Measurements from ENCODE around the gene ADRA2B. TPM values are rescaled to one million over a fixed set of nuclear protein-coding genes. Genes with fewer than 3 reads are reported as not detected.

ADRA2B gene
- total RNA-seq, 1 donor from 2014 or later, result not detected

DNA sequence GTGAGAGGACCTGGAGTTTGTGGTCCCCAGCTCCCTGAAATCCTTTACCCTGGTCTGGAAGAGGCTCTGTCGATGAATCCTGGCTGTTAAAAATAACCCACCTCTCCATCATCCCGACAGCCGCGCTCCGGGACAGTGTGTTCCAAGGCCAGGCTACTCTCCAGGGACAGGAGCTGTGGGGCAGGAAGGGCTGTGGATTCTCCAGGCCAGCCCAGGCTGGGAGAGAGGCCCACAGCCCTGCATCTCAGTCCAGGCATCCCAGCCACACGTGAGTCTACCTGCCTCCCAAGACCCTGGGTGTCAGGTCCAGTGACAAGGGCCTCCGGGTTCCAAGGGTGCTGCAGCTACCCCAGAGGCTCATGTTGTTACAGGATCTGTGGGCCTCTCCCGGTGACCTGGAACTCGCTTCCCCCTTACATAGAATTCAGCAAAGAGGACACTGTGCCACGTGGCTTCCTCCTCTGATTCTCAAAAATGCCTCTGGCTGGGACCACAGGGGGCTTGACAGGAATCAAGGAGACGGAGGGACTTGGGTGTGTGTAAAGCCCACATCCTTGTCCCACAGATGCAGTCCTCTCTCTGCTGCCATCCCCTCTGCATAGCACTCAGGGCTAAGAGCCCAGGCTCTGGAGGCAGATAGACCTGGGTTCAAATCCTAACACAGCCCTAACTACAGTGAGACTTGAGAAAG, 17.3 kb downstream of the ADRA2B start:
- no peaks in the 10 kb centered on the region for H3K27me3 ChIP-seq (ENCODE audit: control insufficient read depth, insufficient read depth, low read length)
- H3K36me3 ChIP-seq (ENCODE audit: control insufficient read depth, insufficient read depth, low read length), result no peaks in the 10 kb centered on the region
- H3K4me3 ChIP-seq (ENCODE audit: low read depth, low read length), result no peak overlapping the region
- DNase-seq (ENCODE audit: low read depth), result no peak
- FAIRE-seq, result no peak
- TF ChIP-seq, protein P1, sequence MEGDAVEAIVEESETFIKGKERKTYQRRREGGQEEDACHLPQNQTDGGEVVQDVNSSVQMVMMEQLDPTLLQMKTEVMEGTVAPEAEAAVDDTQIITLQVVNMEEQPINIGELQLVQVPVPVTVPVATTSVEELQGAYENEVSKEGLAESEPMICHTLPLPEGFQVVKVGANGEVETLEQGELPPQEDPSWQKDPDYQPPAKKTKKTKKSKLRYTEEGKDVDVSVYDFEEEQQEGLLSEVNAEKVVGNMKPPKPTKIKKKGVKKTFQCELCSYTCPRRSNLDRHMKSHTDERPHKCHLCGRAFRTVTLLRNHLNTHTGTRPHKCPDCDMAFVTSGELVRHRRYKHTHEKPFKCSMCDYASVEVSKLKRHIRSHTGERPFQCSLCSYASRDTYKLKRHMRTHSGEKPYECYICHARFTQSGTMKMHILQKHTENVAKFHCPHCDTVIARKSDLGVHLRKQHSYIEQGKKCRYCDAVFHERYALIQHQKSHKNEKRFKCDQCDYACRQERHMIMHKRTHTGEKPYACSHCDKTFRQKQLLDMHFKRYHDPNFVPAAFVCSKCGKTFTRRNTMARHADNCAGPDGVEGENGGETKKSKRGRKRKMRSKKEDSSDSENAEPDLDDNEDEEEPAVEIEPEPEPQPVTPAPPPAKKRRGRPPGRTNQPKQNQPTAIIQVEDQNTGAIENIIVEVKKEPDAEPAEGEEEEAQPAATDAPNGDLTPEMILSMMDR (IDR thresholded peaks at IDR 0.05; ENCODE audit: insufficient read depth, low read length, severe bottlenecking), result no peak

DNA sequence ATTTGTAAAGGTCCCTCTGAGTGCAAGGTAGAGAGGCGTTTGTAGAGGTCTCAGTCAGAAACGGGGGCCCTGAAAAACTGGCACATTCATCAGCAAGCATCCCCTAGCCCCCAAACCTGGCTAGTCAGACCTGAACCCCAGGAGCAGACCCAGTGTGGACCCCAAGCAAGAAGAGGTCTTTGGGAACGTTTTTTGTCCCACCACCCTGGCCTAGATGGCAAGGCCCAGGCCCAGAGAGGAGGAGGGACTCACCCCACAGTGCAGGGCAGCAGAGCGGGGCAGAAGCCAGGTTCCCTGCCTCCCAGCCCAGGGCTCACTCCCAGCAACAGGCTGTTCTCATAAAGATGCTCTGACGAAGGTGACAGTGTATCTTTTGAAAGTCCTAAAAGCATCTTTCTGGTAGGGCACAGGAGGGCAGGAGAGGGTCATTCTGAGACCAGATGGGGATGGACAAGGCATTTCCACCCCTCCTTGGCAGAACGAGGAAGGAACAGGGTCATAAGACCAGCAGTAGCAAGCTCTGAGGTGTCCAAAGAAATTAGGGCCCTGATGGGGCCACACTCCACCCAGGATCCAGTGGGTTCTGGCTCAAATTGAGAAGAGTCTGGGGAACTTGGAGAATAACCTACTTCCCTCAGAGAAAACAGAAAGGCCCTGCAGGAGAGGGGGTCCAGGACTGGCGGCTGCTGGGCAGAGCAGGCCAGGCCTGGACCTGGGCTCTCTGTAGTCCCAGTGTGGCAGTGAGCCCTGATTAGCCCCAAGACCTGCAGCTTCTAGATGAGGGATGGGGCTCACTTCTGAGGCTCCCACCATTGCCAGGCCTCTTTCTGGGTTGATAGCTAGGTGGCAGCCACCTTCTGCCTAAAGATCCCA, 18.2 kb downstream of the ADRA2B start:
- H3K36me3 ChIP-seq (ENCODE audit: control insufficient read depth, insufficient read depth, low read length), result no peaks in the 10 kb centered on the region
- TF ChIP-seq, protein P1 (IDR thresholded peaks at IDR 0.05; ENCODE audit: insufficient read depth, low read length, severe bottlenecking), result no peak
- DNase-seq (ENCODE audit: low read depth) (no peak), FAIRE-seq (no peak)
- peaks cover 3% of the 10 kb centered on the region for H3K27me3 ChIP-seq (ENCODE audit: control insufficient read depth, insufficient read depth, low read length)
- no peak overlapping the region for H3K4me3 ChIP-seq (ENCODE audit: low read depth, low read length)

DNA sequence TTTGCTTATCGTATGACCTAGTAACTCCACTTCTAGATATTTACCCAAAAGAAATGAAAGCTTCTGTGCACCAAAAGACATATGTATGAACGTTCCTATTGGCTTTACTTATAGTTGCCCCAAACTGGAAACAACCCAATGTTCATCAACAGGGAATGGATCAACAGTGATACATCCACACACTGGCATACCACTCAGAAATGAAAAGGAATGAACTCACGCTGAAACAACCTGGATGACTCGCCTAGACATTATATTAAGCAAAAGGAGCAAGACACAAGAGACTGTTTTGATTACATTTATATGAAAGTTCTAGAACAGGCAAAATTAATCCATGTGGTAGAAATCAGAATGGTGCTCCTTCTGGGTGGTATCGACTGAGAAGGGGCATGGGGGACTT, 18.9 kb downstream of the ADRA2B start:
- Histone ChIP-seq H3K36me3 (ENCODE audit: control insufficient read depth, insufficient read depth, low read length) (no peaks in the 10 kb centered on the region), H3K4me3 (ENCODE audit: low read depth, low read length) (no peak overlapping the region), H3K27me3 (ENCODE audit: control insufficient read depth, insufficient read depth, low read length) (peaks cover 3% of the 10 kb centered on the region)
- DNase-seq (ENCODE audit: low read depth) (peak; percentile 63), FAIRE-seq (no peak)
- TF ChIP-seq, protein P1 (IDR thresholded peaks at IDR 0.05; ENCODE audit: insufficient read depth, low read length, severe bottlenecking), result no peak

DNA sequence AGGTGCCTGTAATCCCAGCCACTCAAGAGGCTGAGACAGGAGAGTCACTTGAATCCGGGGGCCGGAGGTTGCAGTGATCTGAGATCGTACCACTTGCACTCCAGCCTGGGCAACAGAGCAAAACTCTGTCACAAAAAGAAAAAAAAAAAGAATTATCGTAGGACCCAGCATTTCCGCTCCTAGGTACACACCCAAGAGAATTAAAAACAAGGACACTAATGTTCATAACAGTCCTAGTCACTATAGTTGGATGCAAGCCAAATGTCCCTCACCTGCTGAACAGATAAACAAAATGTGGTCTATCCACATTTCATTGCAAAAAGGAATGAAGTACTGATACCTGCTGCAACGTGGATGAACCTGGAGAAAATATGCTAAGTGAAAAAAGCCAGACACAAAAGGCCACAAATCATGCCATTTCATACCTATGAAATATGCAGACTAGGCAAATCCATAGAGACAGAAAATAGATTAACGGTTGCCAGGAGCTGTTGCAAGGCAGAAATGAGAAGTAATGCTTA, 21.2 kb downstream of the ADRA2B start:
- no peaks in the 10 kb centered on the region for H3K36me3 ChIP-seq (ENCODE audit: control insufficient read depth, insufficient read depth, low read length)
- H3K27me3 ChIP-seq (ENCODE audit: control insufficient read depth, insufficient read depth, low read length), result peaks cover 8% of the 10 kb centered on the region
- TF ChIP-seq, protein P1 (IDR thresholded peaks at IDR 0.05; ENCODE audit: insufficient read depth, low read length, severe bottlenecking), result no peak
- H3K4me3 ChIP-seq (ENCODE audit: low read depth, low read length), result no peak overlapping the region
- FAIRE-seq (no peak), DNase-seq (ENCODE audit: low read depth) (no peak)

DNA sequence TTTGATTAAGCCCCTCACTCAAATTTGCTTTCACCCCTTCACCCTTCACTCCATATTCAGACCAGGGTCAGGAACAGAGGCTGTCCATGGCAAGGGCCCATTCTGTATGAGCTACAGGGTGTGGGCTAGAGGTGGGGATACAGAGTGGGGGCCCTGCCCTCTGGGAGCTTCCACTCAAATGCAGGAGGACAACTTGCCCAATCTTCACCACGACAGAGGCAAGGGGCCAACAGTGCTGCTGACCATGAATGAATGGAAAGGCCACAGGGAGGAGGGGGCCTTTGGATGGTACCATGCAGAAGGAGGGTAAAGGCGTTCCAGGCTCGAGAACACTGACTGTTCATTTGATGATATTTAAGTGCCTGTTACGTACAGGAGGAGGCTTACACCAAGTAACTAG, 22.8 kb downstream of the ADRA2B start:
- Histone ChIP-seq H3K36me3 (ENCODE audit: control insufficient read depth, insufficient read depth, low read length) (no peaks in the 10 kb centered on the region), H3K27me3 (ENCODE audit: control insufficient read depth, insufficient read depth, low read length) (peaks cover 11% of the 10 kb centered on the region), H3K4me3 (ENCODE audit: low read depth, low read length) (no peak overlapping the region)
- TF ChIP-seq, protein P1 (IDR thresholded peaks at IDR 0.05; ENCODE audit: insufficient read depth, low read length, severe bottlenecking), result no peak
- no peak for FAIRE-seq
- DNase-seq (ENCODE audit: low read depth), result no peak

All from bronchial epithelial cell (primary cell).